Endothelial cell of umbilical vein (primary cell): ENCODE measurements around the gene FBXW9. TPM values are rescaled to one million over a fixed set of nuclear protein-coding genes. Genes with fewer than 3 reads are reported as not detected.
A peak's percentile ranks its signal among the peaks of the same experiment; 100 is the strongest.

ENCODE experiments used
- BruUV-seq: library from RNA; stranded (reverse); fragments of 400-500 nt; replicated peaks from 2 replicates; lab custom pipeline; 2021; lab: Mats Ljungman, UMichigan
- CTCF ChIA-PET: fragments of 300-600, 350-600 bp; sonication (Branson Sonifier 250); formaldehyde crosslinking; loops from one replicate; lab custom pipeline; 2021; ENCODE audit warnings: antibody characterized with exemption, inconsistent platforms; lab: Charles Lee
- POLR2A ChIA-PET: fragments of 300-600, 350-600 bp; sonication (Branson Sonifier 250); formaldehyde crosslinking; loops from one replicate; lab custom pipeline; 2021; ENCODE audit warnings: antibody characterized with exemption, inconsistent platforms; lab: Charles Lee
- DNase-seq: peaks from one replicate; pipeline ENCODE4 v3.0.0-alpha.2; 2011; ENCODE audit warnings: low read depth, low spot score
- FAIRE-seq: peaks from 2 replicates; lab custom pipeline; 2011; peaks lifted over from hg19 to GRCh38; lab: Jason Lieb, UNC
- H2AFZ ChIP-seq: 2 replicates; pipeline ENCODE4 v1.6.0; 2012; ENCODE audit warnings: low read depth, low read length, control low read depth, inconsistent platforms
- H3K27ac ChIP-seq: 2 replicates; pipeline ENCODE4 v1.5.1; 2011; ENCODE audit warnings: low read depth, mild to moderate bottlenecking, control low read depth, low read length, moderate library complexity; ENCODE audit not compliant: insufficient read depth
- H3K27me3 ChIP-seq, 2 experiments: 2 replicates each; pipeline versions ENCODE4 v1.6.0 to v1.6.1; 2011; ENCODE audit warnings: low read length in 2 of 2, mixed read lengths in 1 of 2; ENCODE audit not compliant: control insufficient read depth in 2 of 2, insufficient read depth in 2 of 2
- H3K36me3 ChIP-seq, 2 experiments: 2 replicates in 1 of 2; 3 replicates in 1 of 2; pipeline ENCODE4 v1.5.1; 2011; ENCODE audit warnings: low read length in 2 of 2, mild to moderate bottlenecking in 1 of 2, moderate library complexity in 1 of 2; ENCODE audit not compliant: control insufficient read depth in 2 of 2, insufficient read depth in 2 of 2; ENCODE audit errors: extremely low read depth in 1 of 2
- H3K4me1 ChIP-seq: 3 replicates; pipeline ENCODE4 v1.5.1; 2011; ENCODE audit warnings: mild to moderate bottlenecking, low read length; ENCODE audit not compliant: control insufficient read depth, insufficient read depth; ENCODE audit errors: extremely low read depth
- H3K4me2 ChIP-seq: 2 replicates; pipeline ENCODE4 v1.6.1; 2011; ENCODE audit warnings: low read length, control low read depth, mixed read lengths; ENCODE audit not compliant: insufficient read depth
- H3K4me3 ChIP-seq, 3 experiments: fragments of 200-600 bp in 1 of 3; sonication (generic), shearing (Covaris generic) in 1 of 3; replicated peaks in 1 of 3; 2 replicates each; pipeline ENCODE4 v1.5.1; 2011 to 2016; ENCODE audit warnings: control low read depth in 3 of 3, low read length in 3 of 3, mild to moderate bottlenecking in 2 of 3, inconsistent platforms in 1 of 3, low read depth in 1 of 3, moderate library complexity in 1 of 3; ENCODE audit not compliant: insufficient read depth in 1 of 3
- H3K79me2 ChIP-seq: 2 replicates; pipeline ENCODE4 v1.6.0; 2012; ENCODE audit warnings: low read length, inconsistent platforms; ENCODE audit not compliant: control insufficient read depth, insufficient read depth
- H3K9ac ChIP-seq: replicated peaks from 2 replicates; pipeline ENCODE3; 2011; ENCODE audit warnings: low read length, control low read depth; ENCODE audit not compliant: insufficient read depth; ENCODE audit errors: extremely low read depth
- H3K9me1 ChIP-seq: replicated peaks from 3 replicates; pipeline ENCODE4 v1.6.0; 2011; ENCODE audit warnings: mild to moderate bottlenecking, low read length; ENCODE audit not compliant: control insufficient read depth, insufficient read depth; ENCODE audit errors: extremely low read depth
- H3K9me3 ChIP-seq: replicated peaks from 2 replicates; pipeline ENCODE4 v1.5.1; 2012; ENCODE audit warnings: low read length, inconsistent platforms; ENCODE audit not compliant: control insufficient read depth, insufficient read depth
- H4K20me1 ChIP-seq: replicated peaks from 2 replicates; pipeline ENCODE3; 2011; ENCODE audit warnings: mild to moderate bottlenecking, low read length; ENCODE audit not compliant: control insufficient read depth, insufficient read depth; ENCODE audit errors: extremely low read depth
- CTCF ChIP-seq, 2 donors: IDR thresholded peaks; 1 replicate in 1 of 2; 2 replicates in 1 of 2; pipeline ENCODE4 v1.5.1; 2011; ENCODE audit warnings: low read length in 2 of 2, mild to moderate bottlenecking in 2 of 2, moderate library complexity in 2 of 2, control low read depth in 1 of 2, inconsistent platforms in 1 of 2, low read depth in 1 of 2; ENCODE audit not compliant: insufficient read depth in 1 of 2; ENCODE audit errors: extremely low read depth in 1 of 2
- EZH2 ChIP-seq: IDR thresholded peaks from 2 replicates; pipeline ENCODE4 v1.6.1; 2012; ENCODE audit warnings: borderline replicate concordance, low read depth, mild to moderate bottlenecking, moderate library complexity, low read length, inconsistent platforms; ENCODE audit not compliant: severe bottlenecking
- FOS ChIP-seq: IDR thresholded peaks from 2 replicates; pipeline ENCODE4 v1.6.1; 2011; ENCODE audit warnings: mild to moderate bottlenecking, low read length, moderate library complexity, borderline replicate concordance; ENCODE audit not compliant: insufficient read depth
- GATA2 ChIP-seq: IDR thresholded peaks from 2 replicates; pipeline ENCODE4 v1.7.0; 2011; ENCODE audit warnings: low read depth, mild to moderate bottlenecking, moderate library complexity, mixed read lengths, low read length; ENCODE audit not compliant: insufficient read length, insufficient read depth
- JUN ChIP-seq: IDR thresholded peaks from 2 replicates; pipeline ENCODE4 v1.6.1; 2011; ENCODE audit warnings: borderline replicate concordance, low read depth; ENCODE audit not compliant: insufficient read length, insufficient read depth
- MAX ChIP-seq: IDR thresholded peaks from 2 replicates; pipeline ENCODE4 v1.6.1; 2011; ENCODE audit not compliant: insufficient read depth, insufficient read length
- MYC ChIP-seq: IDR thresholded peaks from one replicate; pipeline ENCODE4 v1.6.1; 2011; ENCODE audit warnings: mild to moderate bottlenecking, low read depth, low read length
- POLR2A ChIP-seq: IDR thresholded peaks from 2 replicates; pipeline ENCODE4 v1.6.1; 2012; ENCODE audit warnings: low read depth, mild to moderate bottlenecking, control low read depth, low read length
- POLR2AphosphoS5 ChIP-seq: IDR thresholded peaks from 2 replicates; pipeline ENCODE4 v1.6.1; 2012; ENCODE audit warnings: low read depth, mild to moderate bottlenecking, control low read depth, low read length, moderate library complexity; ENCODE audit not compliant: insufficient read depth
- dilution Hi-C: fragments of 300-500 bp; cut with MboI; formaldehyde crosslinking; loops from one replicate; pipeline ENCODE4 v1.15.0; 2019; ENCODE audit warnings: low sequenced_read_pairs; ENCODE audit not compliant: extremely low pct_ligation_motif_present
- intact Hi-C: fragments of 100-400 bp; cut with micrococcal nuclease; formaldehyde crosslinking; loops from one replicate; pipeline ENCODE4 v1.10.0; 2022
- polyA plus RNA-seq, 4 experiments: library from polyadenylated mRNA; depleted of rRNA in 3 of 4; stranded (reverse) in 3 of 4; unstranded in 1 of 4; fragments of >200 nt; gene quantifications; 2 replicates each; pipeline versions ENCODE4 v1.2.1 to v1.2.3, GENCODE V29; 2011 to 2012; ENCODE audit warnings: missing spikeins in 1 of 4
- total RNA-seq: library from RNA; stranded (reverse); gene quantifications from 2 replicates; pipeline ENCODE4 v1.2.3, GENCODE V29; 2021

Gene FBXW9
- total and polyA plus RNA-seq, 2 donors (not counting 3 experiments of a cell fraction or from before 2014, with no cell fraction given) = 12.4 to 19.3 TPM

- TF ChIP-seq CTCF (IDR thresholded peaks at IDR 0.05; ENCODE audit: extremely low read depth in 1 of 2, insufficient read depth in 1 of 2, low read depth in 1 of 2, low read length in 2 of 2) = peak; percentile 85 to 90
- peak; percentile 29 for TF ChIP-seq MAX
- no peak for TF ChIP-seq GATA2
- Histone ChIP-seq H4K20me1 (no peaks in the 10 kb centered on the region), H3K4me1 (no peaks in the 10 kb centered on the region), H2AFZ (no peak overlapping the region), H3K27ac (no peak overlapping the region), H3K9me1 (no peaks in the 10 kb centered on the region), H3K4me3 (no peak overlapping the region), H3K9me3 (no peaks in the 10 kb centered on the region), H3K4me2 (no peak overlapping the region), H3K36me3 (peaks cover 5 to 42% of the 10 kb centered on the region in 2 experiments), H3K9ac (no peak overlapping the region), H3K27me3 (no peaks in the 10 kb centered on the region), H3K79me2 (peaks cover 9% of the 10 kb centered on the region)
- DNase-seq (peak; percentile 60), FAIRE-seq (peak; percentile 88)
- no TSS peak for BruUV-seq
- ChIA-PET CTCF (interaction anchor here (0.7 to 4.7 kb wide), 10 partner anchors 9 to 879 kb away, joined by 3 to 38 read pairs (median 4); partner anchors contain the start of genes GET3, MAN2B1 and WDR83), POLR2A (no interaction called here)
- intact Hi-C loops = loop anchor here (1.0 kb wide), 1 partner anchor 171 kb away; no protein-coding TSS in a partner anchor
- dilution Hi-C loops = no loop called here
Observed at GRCh38 chr19:12676384-12676792, 20.0 kb downstream of the FBXW9 start.

- Histone ChIP-seq H3K4me3 (no peak overlapping the region), H3K27ac (no peak overlapping the region), H3K9ac (no peak overlapping the region), H3K36me3 (peaks cover 5 to 42% of the 10 kb centered on the region in 2 experiments), H3K9me1 (no peaks in the 10 kb centered on the region), H3K4me1 (no peaks in the 10 kb centered on the region), H3K27me3 (no peaks in the 10 kb centered on the region), H3K79me2 (peaks cover 9% of the 10 kb centered on the region), H4K20me1 (no peaks in the 10 kb centered on the region), H3K4me2 (no peak overlapping the region), H3K9me3 (no peaks in the 10 kb centered on the region), H2AFZ (no peak overlapping the region)
- FAIRE-seq (no peak), DNase-seq (no peak)
- no TSS peak for BruUV-seq
- CTCF ChIA-PET = interaction anchor here (1.0 to 4.7 kb wide), 7 partner anchors 10 to 878 kb away, joined by 3 to 38 read pairs (median 3); partner anchors contain the start of gene GET3
- dilution Hi-C loops (no loop called here), intact Hi-C loops (loop anchor here (1.0 kb wide), 1 partner anchor 171 kb away; no protein-coding TSS in a partner anchor)
- POLR2A ChIA-PET = no interaction called here
- TF ChIP-seq POLR2A = no peak
- TF ChIP-seq FOS = no peak
- no peak for TF ChIP-seq POLR2AphosphoS5
- no peak for TF ChIP-seq GATA2
- no peak for TF ChIP-seq JUN
- no peak for TF ChIP-seq EZH2
- no peak for TF ChIP-seq MAX
- TF ChIP-seq CTCF (IDR thresholded peaks at IDR 0.05; ENCODE audit: extremely low read depth in 1 of 2, insufficient read depth in 1 of 2, low read depth in 1 of 2, low read length in 2 of 2) = no peak
- TF ChIP-seq MYC = no peak
Observed at GRCh38 chr19:12675940-12676339, 20.5 kb downstream of the FBXW9 start.
